ENCODE results near the gene JADE2. TPM values are rescaled to one million over a fixed set of nuclear protein-coding genes. Genes with fewer than 3 reads are reported as not detected.
"Not testable (repeated sequence)": the region's sequence is repeated elsewhere in the genome, so short reads cannot be mapped to it uniquely, and the experiment has no call there.

JADE2 gene
- total RNA-seq, 1 donor from 2014 or later: 26.3 TPM

DNA sequence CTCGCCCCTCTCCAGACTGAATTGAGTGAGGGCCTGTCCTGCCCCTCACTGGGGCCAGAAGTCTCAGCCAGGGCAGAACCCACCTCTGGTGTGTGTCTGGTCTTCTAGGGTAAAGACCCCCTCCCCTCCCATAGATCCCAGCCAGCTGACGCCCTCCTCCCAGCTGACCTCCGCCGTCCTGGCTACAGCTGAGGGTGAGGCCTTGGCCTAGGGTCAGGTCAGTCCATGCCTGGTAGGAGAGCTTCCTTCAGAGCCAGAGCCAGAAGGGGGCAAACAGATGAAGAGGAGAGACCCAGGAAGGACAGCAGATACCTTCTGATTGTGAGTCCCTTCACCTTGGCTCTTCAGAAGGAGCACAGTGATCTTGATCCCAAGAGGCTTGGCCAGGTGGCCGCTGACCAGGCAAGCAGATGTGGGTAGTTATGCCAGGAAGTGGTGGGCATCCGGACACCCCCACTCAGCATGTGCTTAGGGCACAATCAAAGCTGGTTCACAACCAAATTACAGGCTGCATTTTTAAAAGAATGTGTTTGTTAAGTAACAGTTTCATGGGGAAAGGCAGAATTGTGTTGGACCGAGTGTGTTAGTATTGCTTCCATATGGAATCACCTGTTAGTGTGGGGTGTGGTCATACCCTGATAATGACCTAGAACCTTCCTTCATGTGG, 29.9 kb downstream of the JADE2 start:
- H3K27ac ChIP-seq (replicated peaks): peak overlapping the region; percentile 89
- no peaks in the 10 kb centered on the region for H3K9me3 ChIP-seq (replicated peaks)
- no peaks in the 10 kb centered on the region for H3K27me3 ChIP-seq (ENCODE audit: low read depth)
- H3K36me3 ChIP-seq: peaks cover 34% of the 10 kb centered on the region
- H3K4me3 ChIP-seq: no peak overlapping the region
- DNase-seq: no peak
- intact Hi-C loops (cut with micrococcal nuclease): no loop called here
- H3K4me1 ChIP-seq: peaks cover 78% of the 10 kb centered on the region
- TF ChIP-seq, protein P1, sequence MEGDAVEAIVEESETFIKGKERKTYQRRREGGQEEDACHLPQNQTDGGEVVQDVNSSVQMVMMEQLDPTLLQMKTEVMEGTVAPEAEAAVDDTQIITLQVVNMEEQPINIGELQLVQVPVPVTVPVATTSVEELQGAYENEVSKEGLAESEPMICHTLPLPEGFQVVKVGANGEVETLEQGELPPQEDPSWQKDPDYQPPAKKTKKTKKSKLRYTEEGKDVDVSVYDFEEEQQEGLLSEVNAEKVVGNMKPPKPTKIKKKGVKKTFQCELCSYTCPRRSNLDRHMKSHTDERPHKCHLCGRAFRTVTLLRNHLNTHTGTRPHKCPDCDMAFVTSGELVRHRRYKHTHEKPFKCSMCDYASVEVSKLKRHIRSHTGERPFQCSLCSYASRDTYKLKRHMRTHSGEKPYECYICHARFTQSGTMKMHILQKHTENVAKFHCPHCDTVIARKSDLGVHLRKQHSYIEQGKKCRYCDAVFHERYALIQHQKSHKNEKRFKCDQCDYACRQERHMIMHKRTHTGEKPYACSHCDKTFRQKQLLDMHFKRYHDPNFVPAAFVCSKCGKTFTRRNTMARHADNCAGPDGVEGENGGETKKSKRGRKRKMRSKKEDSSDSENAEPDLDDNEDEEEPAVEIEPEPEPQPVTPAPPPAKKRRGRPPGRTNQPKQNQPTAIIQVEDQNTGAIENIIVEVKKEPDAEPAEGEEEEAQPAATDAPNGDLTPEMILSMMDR (IDR thresholded peaks at IDR 0.05; ENCODE audit: borderline replicate concordance): no peak

DNA sequence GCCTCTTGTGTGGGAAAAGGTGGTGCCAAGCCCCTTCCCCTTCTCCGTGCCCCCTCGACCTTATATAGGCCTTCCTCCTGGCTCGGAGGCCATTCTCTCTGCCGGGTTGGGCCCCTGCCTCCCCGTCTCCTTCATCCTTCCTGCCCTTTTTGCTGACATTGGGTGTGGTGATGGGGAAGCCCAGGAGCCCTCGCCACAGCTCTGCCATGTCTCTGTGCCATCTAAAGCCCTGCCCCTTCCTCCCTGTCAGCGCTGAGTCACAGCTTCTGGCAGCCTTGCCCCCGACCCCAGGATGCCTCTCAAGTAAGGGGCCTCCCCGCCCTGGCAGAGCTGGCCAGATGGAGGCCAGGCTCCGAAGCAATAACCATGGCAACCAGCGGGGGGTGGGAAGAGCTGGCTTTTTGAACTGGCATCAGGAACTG, 30.4 kb downstream of the JADE2 start:
- peaks cover 40% of the 10 kb centered on the region for H3K36me3 ChIP-seq
- H3K27ac ChIP-seq (replicated peaks): peak overlapping the region; percentile 89
- no peaks in the 10 kb centered on the region for H3K9me3 ChIP-seq (replicated peaks)
- intact Hi-C loops (cut with micrococcal nuclease): no loop called here
- no peaks in the 10 kb centered on the region for H3K27me3 ChIP-seq (ENCODE audit: low read depth)
- no peak overlapping the region for H3K4me3 ChIP-seq
- DNase-seq: peak; percentile 42
- TF ChIP-seq, protein P1 (IDR thresholded peaks at IDR 0.05; ENCODE audit: borderline replicate concordance): no peak
- H3K4me1 ChIP-seq: peaks cover 73% of the 10 kb centered on the region

GRCh38 chr5:134556588-134556987, 31.1 kb downstream of the JADE2 start:
- H3K27ac ChIP-seq (replicated peaks); H3K27me3 ChIP-seq (ENCODE audit: low read depth); intact Hi-C loops (cut with micrococcal nuclease); DNase-seq; H3K9me3 ChIP-seq (replicated peaks); H3K4me3 ChIP-seq: not testable (repeated sequence)
- Histone ChIP-seq H3K4me1 (peaks cover 73% of the 10 kb centered on the region), H3K36me3 (peaks cover 47% of the 10 kb centered on the region)

GRCh38 chr5:134556994-134557393, 31.5 kb downstream of the JADE2 start:
- H3K36me3 ChIP-seq: peaks cover 47% of the 10 kb centered on the region
- DNase-seq: no peak
- H3K4me1 ChIP-seq: peaks cover 73% of the 10 kb centered on the region
- H3K27ac ChIP-seq (replicated peaks): no peak overlapping the region
- H3K4me3 ChIP-seq: no peak overlapping the region
- intact Hi-C loops (cut with micrococcal nuclease): no loop called here
- TF ChIP-seq, protein P1 (IDR thresholded peaks at IDR 0.05; ENCODE audit: borderline replicate concordance): no peak
- no peaks in the 10 kb centered on the region for H3K27me3 ChIP-seq (ENCODE audit: low read depth)
- no peaks in the 10 kb centered on the region for H3K9me3 ChIP-seq (replicated peaks)

DNA sequence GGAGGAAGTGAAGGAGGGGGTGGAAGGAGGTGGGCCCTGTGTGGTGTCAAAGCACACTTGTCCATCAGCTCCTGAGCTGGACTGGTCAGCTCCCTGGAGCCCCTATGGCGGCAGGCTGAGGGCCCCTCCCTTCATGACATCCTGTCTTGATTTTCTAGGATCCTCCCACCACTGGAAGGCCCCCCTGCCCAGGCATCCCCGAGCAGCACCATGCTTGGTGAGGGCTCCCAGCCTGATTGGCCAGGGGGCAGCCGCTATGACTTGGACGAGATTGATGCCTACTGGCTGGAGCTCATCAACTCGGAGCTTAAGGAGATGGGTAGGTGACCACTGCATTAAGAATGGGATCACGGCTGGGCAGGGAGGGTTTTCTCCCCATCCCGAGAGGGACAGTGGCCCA, 34.2 kb downstream of the JADE2 start:
- DNase-seq: no peak
- TF ChIP-seq, protein P1 (IDR thresholded peaks at IDR 0.05; ENCODE audit: borderline replicate concordance): no peak
- Histone ChIP-seq H3K9me3 (replicated peaks) (no peaks in the 10 kb centered on the region), H3K27me3 (ENCODE audit: low read depth) (no peaks in the 10 kb centered on the region), H3K4me1 (peaks cover 52% of the 10 kb centered on the region), H3K36me3 (peaks cover 59% of the 10 kb centered on the region), H3K27ac (replicated peaks) (peak overlapping the region; percentile 11), H3K4me3 (no peak overlapping the region)
- intact Hi-C loops (cut with micrococcal nuclease): no loop called here

GRCh38 chr5:134560698-134561097, 35.2 kb downstream of the JADE2 start:
- H3K36me3 ChIP-seq: peaks cover 70% of the 10 kb centered on the region
- TF ChIP-seq, protein P1 (IDR thresholded peaks at IDR 0.05; ENCODE audit: borderline replicate concordance): no peak
- no peak overlapping the region for H3K4me3 ChIP-seq
- no peaks in the 10 kb centered on the region for H3K27me3 ChIP-seq (ENCODE audit: low read depth)
- no peaks in the 10 kb centered on the region for H3K9me3 ChIP-seq (replicated peaks)
- DNase-seq: peak; percentile 8
- intact Hi-C loops (cut with micrococcal nuclease): no loop called here
- peaks cover 42% of the 10 kb centered on the region for H3K4me1 ChIP-seq
- peak overlapping the region; percentile 53 for H3K27ac ChIP-seq (replicated peaks)
